H9 (cell line): ENCODE measurements around the gene LRRN4CL. TPM values are rescaled to one million over a fixed set of nuclear protein-coding genes. Genes with fewer than 3 reads are reported as not detected.
"Not testable (repeated sequence)": the region's sequence is repeated elsewhere in the genome, so short reads cannot be mapped to it uniquely, and the experiment has no call there.

ENCODE experiments used
- DNase-seq: peaks from one replicate; pipeline ENCODE4 v3.0.0-alpha.2; 2017
- H2AFZ ChIP-seq: one replicate; pipeline ENCODE4 v1.6.1; 2013; ENCODE audit warnings: mild to moderate bottlenecking, low read length, control low read depth, moderate library complexity
- H2AK5ac ChIP-seq: 2 replicates; pipeline ENCODE4 v1.6.1; 2013; ENCODE audit warnings: low read length, control low read depth, mixed read lengths; ENCODE audit not compliant: insufficient read length
- H2BK120ac ChIP-seq: one replicate; pipeline ENCODE4 v1.6.1; 2013; ENCODE audit warnings: low read depth, mild to moderate bottlenecking, low read length, control low read depth, inconsistent platforms; ENCODE audit not compliant: poor library complexity, severe bottlenecking
- H2BK12ac ChIP-seq: 2 replicates; pipeline ENCODE4 v1.6.1; 2013; ENCODE audit warnings: low read length, control low read depth, mixed read lengths, low read depth; ENCODE audit not compliant: insufficient read length
- H2BK15ac ChIP-seq: 2 replicates; pipeline ENCODE4 v1.6.1; 2013; ENCODE audit warnings: low read depth, low read length, control low read depth
- H2BK20ac ChIP-seq: one replicate; pipeline ENCODE4 v1.6.1; 2013; ENCODE audit warnings: low read depth, mild to moderate bottlenecking, low read length, control low read depth, inconsistent platforms; ENCODE audit not compliant: poor library complexity, severe bottlenecking
- H2BK5ac ChIP-seq: 2 replicates; pipeline ENCODE4 v1.6.1; 2013; ENCODE audit warnings: low read length, control low read depth, mixed read lengths; ENCODE audit not compliant: insufficient read length
- H3K14ac ChIP-seq: 2 replicates; pipeline ENCODE4 v1.6.1; 2013; ENCODE audit warnings: low read length, control low read depth; ENCODE audit not compliant: insufficient read depth
- H3K18ac ChIP-seq: 2 replicates; pipeline ENCODE4 v1.6.1; 2013; ENCODE audit warnings: low read depth, mild to moderate bottlenecking, mixed read lengths, low read length, control low read depth; ENCODE audit not compliant: insufficient read length
- H3K23ac ChIP-seq: 2 replicates; pipeline ENCODE4 v1.6.1; 2013; ENCODE audit warnings: low read length, control low read depth, mixed read lengths, low read depth; ENCODE audit not compliant: insufficient read length
- H3K23me2 ChIP-seq: 2 replicates; pipeline ENCODE4 v1.6.1; 2013; ENCODE audit warnings: low read depth, mild to moderate bottlenecking, mixed read lengths, low read length, control low read depth; ENCODE audit not compliant: insufficient read length, poor library complexity, severe bottlenecking
- H3K27ac ChIP-seq: 2 replicates; pipeline ENCODE4 v1.5.1; 2013; ENCODE audit warnings: low read length, control low read depth, mixed read lengths, low read depth; ENCODE audit not compliant: insufficient read length
- H3K27me3 ChIP-seq: 2 replicates; pipeline ENCODE4 v1.6.1; 2013; ENCODE audit warnings: low read length, control low read depth, inconsistent platforms; ENCODE audit not compliant: insufficient read depth
- H3K4ac ChIP-seq: 2 replicates; pipeline ENCODE4 v1.6.1; 2013; ENCODE audit warnings: low read depth, mild to moderate bottlenecking, control low read depth, inconsistent platforms, low read length, moderate library complexity
- H3K4me1 ChIP-seq: 2 replicates; pipeline ENCODE4 v1.6.1; 2013; ENCODE audit warnings: low read length, control low read depth, inconsistent platforms; ENCODE audit not compliant: insufficient read depth
- H3K4me2 ChIP-seq: 2 replicates; pipeline ENCODE4 v1.6.1; 2013; ENCODE audit warnings: low read length, control low read depth, mixed read lengths; ENCODE audit not compliant: insufficient read length, insufficient read depth
- H3K56ac ChIP-seq: 2 replicates; pipeline ENCODE4 v1.6.1; 2013; ENCODE audit warnings: low read depth, mild to moderate bottlenecking, mixed read lengths, low read length, control low read depth; ENCODE audit not compliant: insufficient read length
- H3K79me1 ChIP-seq: 2 replicates; pipeline ENCODE4 v1.6.1; 2013; ENCODE audit warnings: low read depth, mild to moderate bottlenecking, moderate library complexity, low read length, control low read depth, inconsistent platforms; ENCODE audit not compliant: insufficient read depth, poor library complexity, severe bottlenecking
- H3K79me2 ChIP-seq: 2 replicates; pipeline ENCODE4 v1.6.1; 2013; ENCODE audit warnings: low read length, control low read depth, inconsistent platforms; ENCODE audit not compliant: insufficient read depth
- H3K9ac ChIP-seq: 2 replicates; pipeline ENCODE4 v1.6.1; 2013; ENCODE audit warnings: low read length, control low read depth, mixed read lengths; ENCODE audit not compliant: insufficient read length; ENCODE audit errors: extremely low read depth
- H3K9me3 ChIP-seq: one replicate; pipeline ENCODE4 v1.6.1; 2013; ENCODE audit warnings: low read depth, low read length, inconsistent platforms; ENCODE audit not compliant: control insufficient read depth
- H3T11ph ChIP-seq: one replicate; pipeline ENCODE4 v1.6.1; 2013; ENCODE audit warnings: mild to moderate bottlenecking, low read length, control low read depth, inconsistent platforms
- H4K20me1 ChIP-seq: one replicate; pipeline ENCODE4 v1.6.1; 2013; ENCODE audit not compliant: control insufficient read depth, insufficient read length, insufficient read depth
- H4K5ac ChIP-seq: 2 replicates; pipeline ENCODE4 v1.6.1; 2013; ENCODE audit warnings: low read depth, mild to moderate bottlenecking, mixed read lengths, low read length, control low read depth; ENCODE audit not compliant: insufficient read length
- H4K8ac ChIP-seq: replicated peaks from 2 replicates; pipeline ENCODE4 v1.6.1; 2013; ENCODE audit warnings: low read length, control low read depth, mixed read lengths, low read depth; ENCODE audit not compliant: insufficient read length
- H4K91ac ChIP-seq: 2 replicates; pipeline ENCODE4 v1.6.1; 2013; ENCODE audit warnings: low read depth, mild to moderate bottlenecking, moderate library complexity, mixed read lengths, low read length, control low read depth; ENCODE audit not compliant: insufficient read length
- H3K27ac Mint-ChIP-seq, 3 experiments: 2 replicates in 2 of 3; 3 replicates in 1 of 3; pipeline ENCODE4 v1.8.0; 2020 to 2021; ENCODE audit warnings: mixed read lengths in 3 of 3, mild to moderate bottlenecking in 1 of 3, moderate library complexity in 1 of 3
- H3K27me3 Mint-ChIP-seq: 2 replicates; pipeline ENCODE4 v1.8.0; 2021; ENCODE audit warnings: low read depth, mild to moderate bottlenecking, moderate library complexity, mixed read lengths
- H3K36me3 Mint-ChIP-seq, 3 experiments: 2 replicates in 2 of 3; 3 replicates in 1 of 3; pipeline ENCODE4 v1.8.0; 2020 to 2021; ENCODE audit warnings: low read depth in 3 of 3, mixed read lengths in 3 of 3; ENCODE audit not compliant: insufficient read depth in 1 of 3
- H3K4me1 Mint-ChIP-seq, 2 experiments: 2 replicates each; pipeline ENCODE4 v1.8.0; 2020; ENCODE audit warnings: mixed read lengths in 2 of 2
- H3K4me3 Mint-ChIP-seq, 2 experiments: 2 replicates in 1 of 2; 3 replicates in 1 of 2; pipeline ENCODE4 v1.8.0; 2020 to 2021; ENCODE audit warnings: mild to moderate bottlenecking in 2 of 2, mixed read lengths in 2 of 2, moderate library complexity in 1 of 2
- H3K9me3 Mint-ChIP-seq, 2 experiments: 2 replicates in 1 of 2; 3 replicates in 1 of 2; pipeline ENCODE4 v1.8.0; 2020; ENCODE audit warnings: mild to moderate bottlenecking in 2 of 2, mixed read lengths in 2 of 2, moderate library complexity in 1 of 2
- WGBS: extraction: QIAGEN DNeasy Blood & Tissue Kit; methylation state at CpG from one replicate; pipeline ENCODE4 v1.1.7; 2013; ENCODE audit warnings: missing lambda C conversion rate, low lambda C conversion rate, mixed read lengths; ENCODE audit not compliant: insufficient read length; ENCODE audit errors: extremely low coverage; 5-methylcytosine and 5-hydroxymethylcytosine counted together
- total RNA-seq: library from RNA; stranded (reverse); gene quantifications from 2 replicates; pipeline ENCODE4 v1.2.1, GENCODE V29; 2021
- TF ChIP-seq, protein P1 (sequence below): fragments of 200-600 bp; sonication (generic); conservative IDR thresholded peaks from 3 replicates; pipeline ENCODE4 v1.8.0; 2021; ENCODE audit warnings: antibody characterized with exemption, mild to moderate bottlenecking

LRRN4CL gene
- total RNA-seq, 1 experiment from 2014 or later, result 0.59 TPM

DNA sequence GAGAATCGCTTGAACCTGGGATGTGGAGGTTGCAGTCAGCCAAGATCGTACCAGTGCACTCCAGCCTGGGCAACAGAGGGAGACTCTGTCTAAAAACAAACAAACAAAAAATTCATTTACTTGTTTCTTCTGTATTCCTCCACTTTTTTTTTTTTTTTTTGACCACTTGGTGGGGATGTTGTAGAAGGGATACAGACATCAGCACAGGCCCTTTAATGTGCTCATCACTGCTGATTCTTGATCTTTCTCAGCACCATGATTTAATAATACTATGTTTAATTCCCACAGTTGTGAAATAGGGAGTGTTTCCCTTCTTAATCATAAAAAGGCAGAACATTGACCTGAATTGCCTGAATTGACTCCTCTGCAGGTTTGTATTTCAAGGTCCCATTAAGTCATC, 43.5 kb upstream of the LRRN4CL start:
- no peak overlapping the region for H3K27ac Mint-ChIP-seq

DNA sequence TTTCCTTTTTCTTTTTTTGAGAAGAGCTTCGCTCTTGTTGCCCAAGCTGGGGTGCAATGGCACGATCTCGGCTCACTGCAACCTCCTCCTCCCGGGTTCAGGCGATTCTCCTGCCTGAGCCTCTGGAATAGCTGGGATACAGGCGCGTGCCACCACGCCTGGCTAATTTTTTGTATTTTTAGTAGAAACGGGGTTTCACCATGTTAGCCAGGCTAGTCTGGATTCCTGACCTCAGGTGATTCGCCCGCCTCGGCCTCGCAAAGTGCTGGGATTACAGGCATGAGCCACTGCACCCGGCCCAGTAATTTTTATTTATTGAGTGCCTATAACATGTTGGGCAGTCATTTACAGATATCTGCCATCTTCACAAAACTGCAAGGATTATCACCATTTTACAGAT, 40.7 kb upstream of the LRRN4CL start:
- H3K9me3 ChIP-seq, H2BK120ac ChIP-seq, H4K20me1 ChIP-seq, H3K18ac ChIP-seq, H3K27ac Mint-ChIP-seq, H3K4me1 ChIP-seq, H3K4me2 ChIP-seq, H3K27me3 Mint-ChIP-seq, H3K14ac ChIP-seq, H2BK12ac ChIP-seq, H3T11ph ChIP-seq, H3K79me1 ChIP-seq, H3K23ac ChIP-seq, H4K8ac ChIP-seq, H2BK20ac ChIP-seq, H3K27ac ChIP-seq, H2BK15ac ChIP-seq, H2AFZ ChIP-seq, DNase-seq, H3K27me3 ChIP-seq, H2AK5ac ChIP-seq, H3K9me3 Mint-ChIP-seq, H4K5ac ChIP-seq, H4K91ac ChIP-seq, H3K56ac ChIP-seq, H3K4ac ChIP-seq, H2BK5ac ChIP-seq, H3K9ac ChIP-seq: not testable (repeated sequence)
- peak overlapping the region; percentile 89 to 95 for H3K4me3 Mint-ChIP-seq
- H3K4me1 Mint-ChIP-seq, result peaks cover 12 to 17% of the 10 kb centered on the region in 2 experiments
- WGBS, result no CpG with 5 or more reads among the region's 14 CpGs
- Histone ChIP-seq H3K79me2 (peaks cover 23% of the 10 kb centered on the region), H3K23me2 (peaks cover 25% of the 10 kb centered on the region)
- peaks cover 13 to 35% (median 26%) of the 10 kb centered on the region in 3 experiments for H3K36me3 Mint-ChIP-seq

More for the DNA sequence above, 43.5 kb upstream of the LRRN4CL start:
- no peak overlapping the region for H3K4me2 ChIP-seq
- peaks cover 7% of the 10 kb centered on the region; the same call in 1 of the 2 replicates for H3K79me2 ChIP-seq
- no peak overlapping the region for H3K23ac ChIP-seq
- no peak overlapping the region for H2AK5ac ChIP-seq
- no peak overlapping the region for H2BK20ac ChIP-seq
- H3K4me1 Mint-ChIP-seq, result peaks cover 3 to 9% of the 10 kb centered on the region in 2 experiments
- no peak overlapping the region for H3K9ac ChIP-seq
- no peak overlapping the region for H2BK15ac ChIP-seq
- H3K9me3 ChIP-seq, result no peaks in the 10 kb centered on the region
- H3K18ac ChIP-seq, result no peak overlapping the region
- H3K36me3 Mint-ChIP-seq, result peaks cover 13 to 41% (median 31%) of the 10 kb centered on the region in 3 experiments; a peak in 6 of 7 replicates
- no peaks in the 10 kb centered on the region for H3K27me3 ChIP-seq
- no peaks in the 10 kb centered on the region for H3K79me1 ChIP-seq
- H4K5ac ChIP-seq, result no peak overlapping the region
- peaks cover 11% of the 10 kb centered on the region for H3K23me2 ChIP-seq
- no peak overlapping the region for H2BK5ac ChIP-seq
- no peak overlapping the region for H2BK120ac ChIP-seq
- no peak overlapping the region for H2BK12ac ChIP-seq
- DNase-seq, result no peak
- H4K20me1 ChIP-seq, result no peaks in the 10 kb centered on the region
- no peak overlapping the region for H2AFZ ChIP-seq
- no peak overlapping the region for H3K56ac ChIP-seq
- WGBS, result no CpG with 5 or more reads among the region's 2 CpGs
- no peak overlapping the region for H3K27ac ChIP-seq
- no peaks in the 10 kb centered on the region for H3K9me3 Mint-ChIP-seq
- H3K4me3 Mint-ChIP-seq, result no peak overlapping the region
- H3K14ac ChIP-seq, result no peak overlapping the region
- TF ChIP-seq, protein P1, sequence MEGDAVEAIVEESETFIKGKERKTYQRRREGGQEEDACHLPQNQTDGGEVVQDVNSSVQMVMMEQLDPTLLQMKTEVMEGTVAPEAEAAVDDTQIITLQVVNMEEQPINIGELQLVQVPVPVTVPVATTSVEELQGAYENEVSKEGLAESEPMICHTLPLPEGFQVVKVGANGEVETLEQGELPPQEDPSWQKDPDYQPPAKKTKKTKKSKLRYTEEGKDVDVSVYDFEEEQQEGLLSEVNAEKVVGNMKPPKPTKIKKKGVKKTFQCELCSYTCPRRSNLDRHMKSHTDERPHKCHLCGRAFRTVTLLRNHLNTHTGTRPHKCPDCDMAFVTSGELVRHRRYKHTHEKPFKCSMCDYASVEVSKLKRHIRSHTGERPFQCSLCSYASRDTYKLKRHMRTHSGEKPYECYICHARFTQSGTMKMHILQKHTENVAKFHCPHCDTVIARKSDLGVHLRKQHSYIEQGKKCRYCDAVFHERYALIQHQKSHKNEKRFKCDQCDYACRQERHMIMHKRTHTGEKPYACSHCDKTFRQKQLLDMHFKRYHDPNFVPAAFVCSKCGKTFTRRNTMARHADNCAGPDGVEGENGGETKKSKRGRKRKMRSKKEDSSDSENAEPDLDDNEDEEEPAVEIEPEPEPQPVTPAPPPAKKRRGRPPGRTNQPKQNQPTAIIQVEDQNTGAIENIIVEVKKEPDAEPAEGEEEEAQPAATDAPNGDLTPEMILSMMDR, result peak; percentile 53; the same call in 2 of the 3 replicates
- H3K4me1 ChIP-seq, result no peaks in the 10 kb centered on the region
- no peaks in the 10 kb centered on the region for H3K27me3 Mint-ChIP-seq
- no peak overlapping the region for H3T11ph ChIP-seq
- no peak overlapping the region for H4K8ac ChIP-seq
- no peak overlapping the region for H4K91ac ChIP-seq
- no peak overlapping the region for H3K4ac ChIP-seq
